IPS-18c (cell line): ENCODE measurements around the gene LCN1.

Experiments
- H3K4me3 ChIP-seq: 2 replicates; pipeline ENCODE4 v1.7.0; 2013; ENCODE audit warnings: low read depth, mild to moderate bottlenecking, low read length, moderate library complexity; ENCODE audit not compliant: insufficient read depth
- H3K9me3 ChIP-seq: one replicate; pipeline ENCODE4 v1.6.1; 2013; ENCODE audit warnings: mild to moderate bottlenecking, low read length, moderate library complexity; ENCODE audit not compliant: control insufficient read depth, insufficient read depth

LCN1 gene

DNA sequence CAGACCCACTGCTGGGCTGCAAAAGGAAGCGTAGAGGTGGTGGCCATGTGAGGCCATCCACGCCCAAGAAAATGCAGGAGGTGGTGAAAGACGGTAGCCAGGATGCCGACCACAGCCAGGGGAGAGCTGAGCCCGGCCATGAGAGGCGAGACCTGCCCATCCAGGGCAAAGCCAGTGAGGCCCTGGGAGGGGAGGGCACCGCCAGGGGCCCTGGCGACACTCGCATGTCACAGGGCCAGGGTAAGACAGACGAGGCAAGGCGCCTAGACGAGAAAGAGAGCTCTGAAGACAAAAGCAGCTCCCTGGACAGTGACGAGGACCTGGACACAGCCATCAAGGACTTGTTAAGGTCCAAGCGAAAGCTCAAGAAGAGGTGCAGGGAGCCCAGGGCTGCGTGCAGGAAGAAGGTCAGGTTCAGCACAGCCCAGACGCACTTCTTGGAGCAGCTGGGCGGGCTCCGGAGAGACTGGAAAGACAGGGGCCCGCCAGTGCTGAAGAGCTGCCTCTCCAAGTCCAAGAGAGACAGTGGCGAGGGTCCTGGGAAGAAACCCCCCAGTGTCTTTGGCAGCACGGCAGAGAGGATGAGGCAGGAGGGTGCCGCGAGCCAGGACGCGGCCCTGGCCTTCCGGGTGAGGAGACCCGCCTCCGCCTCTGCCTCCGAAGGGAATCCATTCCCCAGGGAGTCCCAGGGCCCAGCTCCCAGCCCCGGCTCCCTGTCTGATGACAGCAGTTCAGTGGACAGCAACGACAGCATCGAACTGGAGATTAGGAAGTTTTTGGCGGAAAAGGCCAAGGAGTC lies 34.8 kb upstream of the LCN1 start:
- Histone ChIP-seq H3K9me3 (no peaks in the 10 kb centered on the region), H3K4me3 (no peak overlapping the region)

DNA sequence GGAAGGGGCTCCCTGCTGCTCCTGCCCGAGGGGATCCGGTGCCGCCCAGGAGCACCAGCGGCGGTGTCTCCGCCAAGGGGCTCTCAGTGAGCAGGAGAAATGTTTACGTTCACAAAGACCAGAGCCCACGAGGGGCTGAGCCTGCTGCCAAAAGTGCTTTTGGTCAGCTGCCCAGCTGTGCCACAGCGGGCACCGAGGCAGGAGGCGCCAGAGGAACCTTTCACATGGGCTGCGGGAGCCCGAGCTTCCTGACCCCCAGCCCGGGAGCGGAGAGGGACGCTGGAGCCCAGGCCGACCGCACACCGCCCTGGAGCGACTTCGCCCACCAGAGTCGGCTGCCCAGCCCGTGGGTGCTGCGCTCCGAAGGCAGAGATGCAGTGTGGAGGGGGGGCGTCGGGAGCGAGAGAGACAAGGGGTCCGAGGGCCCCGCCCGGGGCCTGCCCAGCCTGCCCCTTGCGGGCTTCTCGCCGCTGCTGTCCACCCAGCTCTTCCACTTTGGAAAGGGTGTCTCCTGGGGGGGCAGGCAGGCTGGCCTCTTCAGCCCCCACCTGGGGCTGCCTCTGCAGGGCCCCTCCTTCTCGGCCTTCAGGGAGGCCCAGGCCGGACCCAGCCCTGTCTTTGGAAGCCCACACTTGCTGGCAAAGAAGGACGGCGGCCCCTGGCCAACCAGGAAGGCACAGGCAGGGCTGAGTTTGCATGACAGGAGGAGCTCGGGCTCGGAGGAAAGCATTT lies 33.8 kb upstream of the LCN1 start:
- Histone ChIP-seq H3K4me3 (no peak overlapping the region), H3K9me3 (no peaks in the 10 kb centered on the region)

DNA sequence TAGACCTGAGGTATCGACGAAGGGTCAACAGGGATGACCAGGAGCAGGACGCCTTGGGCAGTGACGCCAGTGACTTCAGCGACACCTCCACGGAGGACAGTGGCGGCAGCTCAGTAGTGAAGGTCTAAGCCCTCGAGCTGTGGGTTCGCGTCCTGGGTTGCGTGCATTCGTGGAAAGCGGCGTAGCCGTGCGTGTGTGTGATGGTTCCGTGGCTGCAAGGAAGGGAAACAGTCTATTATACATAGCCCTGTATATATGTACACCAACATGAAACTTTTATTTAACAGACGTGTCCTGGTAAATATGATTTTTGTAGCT lies 33.3 kb upstream of the LCN1 start:
- H3K4me3 ChIP-seq, result no peak overlapping the region
- no peaks in the 10 kb centered on the region for H3K9me3 ChIP-seq

DNA sequence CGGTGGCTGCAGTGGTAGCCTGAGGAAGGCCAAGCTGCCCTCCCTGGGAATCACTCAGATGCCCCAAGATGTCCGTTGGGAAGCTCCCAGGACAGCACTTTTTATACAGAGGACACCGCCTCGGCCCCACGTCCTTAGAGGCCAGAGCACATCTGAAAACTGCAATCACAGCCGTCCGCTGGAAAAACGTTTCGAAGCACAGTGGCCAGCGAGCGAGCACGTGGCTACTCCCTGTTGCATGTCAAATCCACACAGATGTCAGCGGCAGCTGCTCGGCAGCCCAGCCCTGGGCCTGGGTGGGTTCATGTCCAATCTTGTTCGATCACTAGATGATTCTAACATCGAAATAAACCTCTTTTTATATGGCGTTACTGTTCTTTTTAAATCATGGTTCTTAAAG lies 32.7 kb upstream of the LCN1 start:
- H3K9me3 ChIP-seq, result no peaks in the 10 kb centered on the region
- no peak overlapping the region for H3K4me3 ChIP-seq

DNA sequence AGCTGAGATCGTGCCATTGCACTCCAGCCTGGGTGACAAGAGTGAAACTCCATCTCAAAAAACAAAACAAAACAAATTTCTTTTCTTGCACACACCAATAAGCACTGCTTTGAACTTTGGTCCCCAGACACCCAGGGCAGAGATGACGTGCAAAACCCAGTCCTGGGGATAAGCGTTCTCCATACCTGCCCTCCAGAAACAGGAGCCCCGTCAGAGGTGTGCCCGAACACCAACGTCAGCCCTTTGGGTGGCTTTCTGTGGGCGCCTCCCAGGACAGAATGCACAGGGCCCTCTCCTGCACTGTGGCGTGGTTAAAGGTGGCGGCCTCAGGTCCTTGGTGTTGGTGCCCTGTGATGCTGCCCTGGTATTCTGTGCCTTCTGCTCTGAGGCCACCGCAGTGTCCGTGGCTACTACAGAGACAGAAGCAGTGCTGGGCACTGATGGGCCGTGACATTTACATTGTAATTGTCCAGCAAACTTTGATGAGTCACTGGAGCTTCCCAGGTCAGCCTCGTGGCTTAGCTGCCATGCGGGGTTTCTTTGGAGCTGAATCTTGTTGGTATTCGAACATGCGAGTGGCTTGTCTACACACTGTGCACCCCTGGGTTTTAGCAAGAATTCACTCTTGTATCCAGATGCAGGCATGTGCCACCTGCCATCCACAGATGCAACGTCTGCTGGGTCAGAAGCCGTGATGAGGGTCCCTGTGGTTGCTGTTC lies 31.9 kb upstream of the LCN1 start:
- H3K9me3 ChIP-seq, result no peaks in the 10 kb centered on the region

DNA sequence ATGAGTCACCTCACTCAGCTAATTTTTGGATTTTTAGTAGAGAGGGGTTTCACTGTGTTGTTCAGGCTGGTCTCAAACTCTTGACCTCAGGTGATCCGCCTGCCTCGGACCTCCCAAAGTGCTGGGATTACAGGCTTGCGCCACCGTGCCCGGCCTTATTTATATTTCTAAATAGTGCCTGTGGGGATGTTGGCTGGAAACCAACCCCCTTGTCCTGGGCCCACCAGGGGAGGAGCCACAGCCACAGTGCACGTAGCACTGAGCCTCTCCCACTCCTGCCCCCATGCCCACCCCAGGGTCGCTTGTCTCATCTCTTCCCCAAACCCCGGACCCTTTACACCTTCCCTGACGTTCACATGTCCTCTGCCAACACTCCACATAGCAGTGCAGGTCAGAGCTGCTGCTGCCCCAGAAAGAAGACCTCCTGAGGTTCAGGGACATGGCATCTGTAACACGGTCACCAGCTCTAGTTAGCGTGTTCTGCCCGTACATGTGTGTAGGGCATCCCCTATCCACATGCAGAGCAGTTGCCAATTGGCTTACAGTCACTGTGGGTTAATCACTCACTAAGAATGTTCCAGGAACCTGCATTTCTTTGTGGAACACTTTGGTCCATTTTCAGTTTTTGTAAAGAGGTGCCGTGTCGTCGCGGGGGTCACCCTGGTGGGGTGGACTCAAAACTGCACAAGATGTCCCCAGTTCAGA lies 30.9 kb upstream of the LCN1 start:
- Histone ChIP-seq H3K9me3 (no peaks in the 10 kb centered on the region), H3K4me3 (no peak overlapping the region)

More for the DNA sequence above, 31.9 kb upstream of the LCN1 start:
- no peak overlapping the region for H3K4me3 ChIP-seq

DNA sequence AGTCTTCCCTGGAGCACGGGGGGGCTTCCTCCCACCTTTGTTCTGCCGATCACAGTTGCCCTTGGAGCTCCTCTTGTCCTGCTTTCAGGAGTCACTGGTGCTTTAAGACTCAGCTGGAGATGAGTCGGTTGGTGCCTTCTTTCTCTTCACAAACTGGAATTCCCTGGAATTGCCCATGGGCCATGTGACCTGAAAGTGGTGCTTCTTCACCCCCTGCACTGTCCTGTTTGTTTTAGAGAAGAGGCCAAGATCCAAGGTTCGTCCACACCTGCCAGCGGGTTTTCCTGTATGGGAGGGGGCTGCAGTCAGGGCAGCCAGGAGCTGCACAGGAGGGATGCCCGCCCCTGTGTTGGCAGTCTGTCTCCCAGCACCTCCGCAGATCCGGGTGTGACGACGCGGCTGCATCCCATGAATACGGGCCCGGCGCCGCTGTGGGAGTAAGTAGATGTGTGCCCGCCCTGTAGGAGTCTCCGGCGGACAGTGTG lies 30.2 kb upstream of the LCN1 start:
- no peak overlapping the region; the same call in 1 of the 2 replicates for H3K4me3 ChIP-seq
- no peaks in the 10 kb centered on the region for H3K9me3 ChIP-seq

DNA sequence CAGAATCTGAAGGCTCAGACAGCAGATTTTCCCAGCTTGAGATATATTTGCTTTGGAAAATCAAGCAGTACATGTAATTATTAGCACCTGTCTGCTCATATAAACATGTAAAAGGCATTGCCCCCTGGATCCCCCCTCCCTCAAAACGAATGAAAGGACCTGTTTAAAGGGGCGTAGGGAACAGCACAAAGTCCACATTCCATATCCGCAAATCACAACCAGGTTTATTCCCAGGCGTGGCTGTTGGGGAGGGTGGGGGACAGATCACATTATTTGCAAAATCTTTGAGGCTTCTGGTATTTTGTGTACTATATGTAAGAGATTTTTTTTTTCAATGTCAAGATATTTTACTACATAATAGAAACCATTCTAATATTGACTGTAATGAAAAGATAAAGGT lies 29.5 kb upstream of the LCN1 start:
- Histone ChIP-seq H3K4me3 (no peak overlapping the region), H3K9me3 (no peaks in the 10 kb centered on the region)

DNA sequence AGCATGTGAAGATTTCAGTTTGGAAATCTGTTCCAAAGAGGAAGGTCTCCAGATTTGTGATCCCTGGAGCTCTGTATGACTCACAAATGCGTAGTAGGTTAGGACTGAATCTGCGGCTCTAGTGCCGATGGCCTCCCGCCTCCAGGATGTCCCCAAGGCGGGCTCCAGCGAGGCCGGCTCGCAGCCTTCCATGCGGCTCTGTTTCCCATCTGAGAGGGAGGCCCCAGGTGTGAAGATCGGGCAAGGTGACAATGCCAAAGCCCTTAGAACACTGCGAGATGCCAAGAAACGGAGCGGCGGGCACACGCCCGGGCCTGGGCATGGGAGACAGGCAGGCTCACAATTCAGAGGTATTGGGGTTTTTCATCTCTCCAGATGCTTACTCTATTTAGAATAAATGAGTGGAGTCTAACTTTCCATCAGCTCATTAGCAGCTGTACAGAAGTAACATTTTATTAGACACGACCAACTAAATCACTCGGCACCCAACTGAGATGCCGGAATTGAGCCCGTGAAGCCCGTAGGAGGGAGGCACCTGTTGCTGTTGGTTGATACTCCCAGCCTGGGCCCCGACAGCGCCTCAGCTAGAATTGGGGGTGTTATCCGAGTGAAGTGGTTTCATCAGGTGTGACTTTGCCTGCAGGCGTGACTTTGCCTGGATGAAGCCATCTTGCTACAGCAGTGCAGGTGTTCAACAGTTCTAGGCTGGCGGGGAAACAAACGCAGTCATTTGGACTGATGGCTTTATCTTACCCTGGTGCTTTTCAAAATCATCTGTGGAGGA lies 28.2 kb upstream of the LCN1 start:
- no peak overlapping the region for H3K4me3 ChIP-seq
- H3K9me3 ChIP-seq, result no peaks in the 10 kb centered on the region

DNA sequence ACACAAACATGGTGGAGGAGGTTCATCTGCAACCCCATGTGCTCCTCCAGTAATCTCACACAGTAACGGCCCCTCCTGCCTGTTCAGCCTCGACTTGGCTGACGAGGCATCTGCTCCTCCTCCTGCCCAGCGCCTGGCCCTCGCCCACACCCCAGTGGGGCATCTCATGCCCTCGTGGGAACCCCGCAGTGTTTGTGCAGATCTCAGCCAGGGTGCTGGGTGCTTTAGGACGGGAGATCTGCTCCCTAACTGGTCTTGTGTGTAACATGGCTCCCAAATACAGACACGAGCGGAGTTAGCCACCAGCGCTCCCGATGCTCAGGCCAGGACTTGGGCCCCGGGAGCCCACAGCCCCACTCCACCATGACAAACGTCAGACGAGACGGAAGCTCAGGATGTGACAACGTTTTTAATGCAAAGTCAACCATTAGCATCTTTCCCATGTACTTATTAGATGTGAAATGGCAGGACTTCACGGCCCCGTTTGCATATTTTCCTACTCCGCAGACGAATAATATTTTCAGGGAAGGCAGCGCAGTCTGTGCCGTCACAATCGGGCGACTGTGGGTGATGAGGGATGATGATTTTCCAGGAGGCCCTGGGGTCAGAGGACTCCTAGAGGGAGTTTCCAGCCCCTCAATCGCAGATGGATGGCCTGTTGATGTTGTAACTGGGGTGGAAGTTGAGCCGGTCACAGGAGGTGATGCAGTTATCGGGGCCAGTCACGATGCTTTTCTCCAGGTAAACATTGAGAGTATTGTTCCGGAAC lies 26.3 kb upstream of the LCN1 start:
- no peaks in the 10 kb centered on the region for H3K9me3 ChIP-seq
- H3K4me3 ChIP-seq, result no peak overlapping the region

DNA sequence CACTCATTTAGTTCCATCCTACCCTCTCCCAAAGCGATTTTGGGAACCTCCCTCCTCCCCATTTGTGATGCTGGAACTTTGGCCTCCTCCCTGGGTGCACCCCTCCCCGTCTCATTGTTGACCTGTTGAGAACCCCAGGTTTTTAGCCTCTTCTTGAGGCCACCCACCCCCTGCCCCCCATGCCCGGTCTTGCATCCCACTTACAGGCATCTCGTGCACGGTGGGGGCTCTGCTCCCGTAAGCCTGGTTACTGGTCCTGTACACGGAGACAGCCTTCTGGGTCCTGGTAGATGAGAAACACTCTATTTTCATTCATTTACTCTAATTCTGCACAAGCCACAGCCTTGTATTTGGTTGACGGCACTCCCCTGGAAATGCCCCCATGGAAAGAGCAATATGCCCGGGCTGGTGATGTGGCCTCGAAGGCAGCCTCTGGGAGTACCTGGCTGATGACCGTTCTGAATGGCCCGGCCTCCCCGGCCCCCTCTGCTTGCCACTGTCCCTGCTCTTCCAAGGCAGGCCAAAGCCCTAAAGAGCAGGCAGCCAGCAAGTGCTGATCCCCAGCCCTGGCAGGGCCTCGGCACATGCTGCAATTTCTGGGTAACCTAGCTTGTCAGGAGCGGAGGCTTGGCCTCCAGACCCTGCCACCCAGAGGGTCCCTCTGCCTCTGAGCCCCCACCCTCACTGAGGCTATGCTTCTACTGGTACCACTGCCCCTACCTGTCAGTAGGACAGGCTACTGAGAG lies 22.7 kb upstream of the LCN1 start:
- no peak overlapping the region for H3K4me3 ChIP-seq
- no peaks in the 10 kb centered on the region for H3K9me3 ChIP-seq

DNA sequence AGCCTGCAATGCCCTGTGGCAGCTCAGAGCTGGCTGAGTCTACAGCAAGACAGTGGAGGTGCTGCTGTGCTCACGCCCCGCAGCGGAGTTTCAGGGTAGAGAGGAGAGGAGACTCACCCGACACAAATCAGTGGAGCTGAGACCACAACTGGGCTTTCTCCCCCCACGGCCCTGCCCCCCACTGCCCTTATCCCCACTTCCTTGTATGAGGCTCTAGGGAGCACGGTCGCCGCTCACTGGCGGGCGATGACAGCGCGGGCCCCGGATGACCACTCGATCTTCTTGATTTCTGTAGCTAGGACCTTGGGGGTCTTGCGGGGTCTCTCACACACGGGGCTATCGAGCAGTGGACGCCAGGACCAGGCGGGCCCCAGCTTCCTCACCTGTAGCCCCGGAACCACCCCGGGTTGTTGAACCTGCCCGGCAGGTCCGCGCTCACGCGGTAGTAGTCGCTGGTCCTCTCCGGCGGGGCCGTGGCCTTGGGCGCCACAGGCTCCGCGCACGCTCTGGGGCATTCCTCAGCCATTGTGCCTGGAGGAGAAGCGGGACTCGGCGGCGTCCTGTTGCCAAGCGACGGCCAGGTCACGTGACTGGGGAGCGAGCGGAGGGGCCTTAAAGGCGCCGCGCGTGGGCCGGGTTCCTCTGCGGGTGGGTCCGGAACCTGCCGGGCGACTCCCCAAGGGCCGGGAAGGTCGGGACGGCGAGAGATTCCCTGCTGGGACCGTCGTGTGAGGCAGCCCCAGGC lies 21.7 kb upstream of the LCN1 start:
- H3K4me3 ChIP-seq, result peak overlapping the region; percentile 90
- H3K9me3 ChIP-seq, result no peaks in the 10 kb centered on the region

DNA sequence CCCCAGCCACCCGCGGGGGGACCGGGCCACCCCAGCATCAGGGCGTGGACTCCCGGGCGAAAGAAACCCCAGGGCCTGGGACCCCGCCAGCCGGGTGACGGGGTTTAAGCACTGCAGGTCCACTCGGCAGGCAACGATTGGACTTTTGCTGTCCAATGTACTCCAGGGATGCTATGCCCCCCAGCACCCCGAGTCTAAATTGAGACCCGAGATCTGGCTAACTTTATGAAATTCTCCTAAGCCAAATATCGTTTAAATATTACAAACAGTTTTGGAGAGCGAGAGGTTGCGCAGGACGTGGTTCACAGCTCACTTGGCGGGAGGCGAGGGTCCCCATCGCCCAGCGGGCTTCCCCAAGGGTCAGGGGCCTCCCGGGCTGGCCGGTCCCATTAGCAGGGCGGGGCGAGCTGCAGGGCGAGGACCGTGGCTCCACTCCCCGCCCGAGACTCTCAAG lies 21.1 kb upstream of the LCN1 start:
- Histone ChIP-seq H3K9me3 (no peaks in the 10 kb centered on the region), H3K4me3 (peak overlapping the region; percentile 90)

DNA sequence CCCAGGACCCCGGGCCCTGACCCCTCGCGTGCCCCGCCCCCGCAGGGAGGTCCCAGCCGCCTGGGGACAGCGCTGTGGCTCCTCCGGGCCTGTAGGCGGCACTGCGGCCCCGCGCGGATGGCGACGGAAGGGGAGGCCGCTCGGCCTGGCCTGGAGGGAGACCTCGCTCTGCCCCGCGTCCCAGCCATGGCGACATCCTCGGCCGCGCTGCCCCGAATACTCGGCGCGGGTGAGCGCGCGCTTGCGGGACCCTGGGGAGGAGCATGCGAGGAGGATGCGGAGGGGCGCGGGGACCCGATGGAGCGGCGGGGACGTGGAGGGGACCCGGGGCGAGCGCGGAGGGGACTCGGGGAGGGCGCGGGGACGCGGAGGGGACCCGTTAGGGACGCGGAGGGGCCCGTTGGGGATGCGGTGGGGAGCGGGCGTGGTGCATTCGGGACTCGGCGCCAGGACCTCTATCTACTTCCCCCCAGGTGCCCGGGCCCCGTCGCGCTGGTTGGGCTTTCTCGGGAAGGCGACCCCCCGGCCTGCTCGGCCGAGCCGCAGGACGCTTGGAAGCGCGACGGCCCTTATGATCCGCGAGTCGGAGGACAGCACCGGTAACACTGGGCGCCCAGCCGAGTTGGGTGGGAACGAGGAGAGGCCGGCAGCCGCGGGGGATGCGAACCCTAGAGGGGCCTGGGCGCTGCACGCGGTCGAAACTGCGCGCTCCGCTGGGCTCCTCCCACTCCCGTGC lies 20.5 kb upstream of the LCN1 start, which contains the start of gene MRPS2:
Gene MRPS2, plus strand, starts transcription at position 158 of the 736 bp plus-strand sequence. Its CDS starts 29 bp downstream, at position 187.
- peak within 1 kb of the TSS; percentile 90 for H3K4me3 ChIP-seq
- no peaks in the 10 kb centered on the region for H3K9me3 ChIP-seq
